HG03460 (cell line): ENCODE measurements around the gene DUSP19.

Experiments
- ATAC-seq: cut with Tn5 transposase; IDR thresholded peaks from one replicate; pipeline ENCODE4 v1.9.1; 2021; ENCODE audit not compliant: unreplicated experiment

The DUSP19 gene

DNA sequence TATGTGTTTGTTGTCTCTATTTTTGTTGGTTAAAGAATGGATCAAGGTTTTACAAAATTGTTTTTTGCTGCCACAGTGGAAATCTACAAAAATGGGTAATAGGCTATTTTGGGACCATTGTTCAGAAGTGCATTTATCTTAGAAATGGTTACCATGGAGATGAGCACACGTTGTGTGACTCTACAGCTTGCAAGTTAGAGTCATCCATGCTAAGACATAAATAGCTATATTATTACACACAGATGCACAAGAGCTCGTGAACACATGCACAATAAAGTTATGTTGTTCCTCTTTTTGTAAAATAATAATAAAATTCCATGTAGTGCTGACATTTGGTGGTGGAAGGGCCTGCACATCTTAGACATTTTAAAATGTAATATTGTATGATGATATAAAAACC is 15.5 kb upstream of the DUSP19 start:
- peak; percentile 71 for ATAC-seq

GRCh38 chr2:183068561-183068960 is 10.0 kb upstream of the DUSP19 start:
- no peak for ATAC-seq

DNA sequence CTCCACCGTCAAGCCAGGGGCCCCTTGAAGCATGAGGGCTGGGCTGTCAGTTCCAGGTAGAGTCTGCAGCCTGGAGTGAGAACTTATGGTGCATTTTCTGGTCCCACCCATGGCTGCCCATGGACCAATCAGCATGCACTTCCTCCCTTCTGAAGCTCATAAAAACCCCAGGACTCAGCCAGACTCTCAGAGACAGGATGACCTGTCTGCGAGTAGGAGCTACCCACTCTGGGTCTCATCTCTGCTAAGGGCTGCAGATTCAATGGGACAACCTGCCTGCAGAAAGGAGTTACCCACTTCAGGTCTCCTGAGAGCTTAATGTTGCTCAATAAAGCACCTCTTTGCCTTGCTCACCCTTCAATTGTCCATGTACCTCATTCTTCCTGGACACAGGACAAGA is 9.4 kb upstream of the DUSP19 start:
- ATAC-seq, result no peak

DNA sequence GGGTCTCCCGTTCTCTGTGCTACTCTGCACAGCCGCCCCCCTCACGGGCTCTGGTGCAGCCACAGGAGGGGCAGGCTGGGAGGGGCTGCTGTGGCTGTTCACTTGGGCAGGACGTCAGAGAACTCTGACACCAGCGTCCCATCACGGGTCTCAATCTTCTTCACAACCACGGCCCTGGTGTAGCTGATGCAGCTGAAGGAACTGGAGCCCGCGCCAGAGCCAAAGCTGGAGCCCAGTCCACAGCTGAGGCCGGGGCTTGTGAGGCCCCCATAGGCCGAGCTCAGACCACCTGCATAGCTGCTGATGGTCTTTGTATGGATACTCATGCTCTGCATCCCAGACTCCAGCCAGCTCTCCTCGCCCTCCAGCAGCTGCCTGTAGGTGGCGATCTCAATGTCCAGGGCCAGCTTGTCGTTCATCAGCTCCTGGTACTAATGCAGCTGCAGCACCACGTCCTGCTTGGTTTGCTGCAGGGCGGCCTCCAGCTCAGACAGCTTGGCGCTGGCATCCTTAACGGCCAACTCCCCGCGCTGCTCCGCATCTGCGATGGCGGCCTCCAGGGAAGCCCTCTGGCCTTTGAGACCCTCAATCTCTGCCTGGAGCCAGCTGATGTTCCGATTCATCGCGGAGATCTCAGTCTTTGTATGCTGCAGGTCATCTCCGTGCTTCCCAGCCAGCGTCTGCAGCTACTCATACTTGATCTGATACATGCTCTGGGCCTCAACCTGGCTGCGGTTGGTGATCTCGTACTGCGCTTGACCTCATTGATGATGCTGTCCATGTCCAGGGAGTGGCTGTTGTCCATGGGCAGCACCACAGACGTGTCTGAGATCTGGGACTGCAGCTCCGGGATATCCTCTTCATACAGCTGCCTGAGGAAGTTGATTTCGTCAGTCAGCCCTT is 7.4 kb upstream of the DUSP19 start:
- ATAC-seq, result no peak

DNA sequence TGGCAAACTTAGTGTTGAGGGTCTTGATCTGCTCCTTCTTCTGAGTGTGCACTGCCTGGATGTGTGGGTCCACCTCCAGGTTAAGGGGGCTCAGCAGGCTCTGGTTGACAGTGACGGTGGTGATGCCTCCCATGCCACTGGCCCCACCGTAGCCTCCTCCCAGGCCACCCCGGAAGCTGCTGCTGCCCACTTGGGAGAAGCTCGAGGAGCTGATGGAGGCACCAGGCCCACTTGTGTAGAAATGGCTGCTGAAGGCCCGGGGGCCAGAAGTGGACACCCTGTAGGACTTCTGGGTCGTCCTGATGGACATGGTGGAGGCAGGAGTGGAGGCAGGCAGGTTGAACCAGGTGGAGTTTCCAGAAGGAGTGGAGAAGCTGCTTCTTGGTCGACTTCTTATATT is 6.4 kb upstream of the DUSP19 start:
- no peak for ATAC-seq

DNA sequence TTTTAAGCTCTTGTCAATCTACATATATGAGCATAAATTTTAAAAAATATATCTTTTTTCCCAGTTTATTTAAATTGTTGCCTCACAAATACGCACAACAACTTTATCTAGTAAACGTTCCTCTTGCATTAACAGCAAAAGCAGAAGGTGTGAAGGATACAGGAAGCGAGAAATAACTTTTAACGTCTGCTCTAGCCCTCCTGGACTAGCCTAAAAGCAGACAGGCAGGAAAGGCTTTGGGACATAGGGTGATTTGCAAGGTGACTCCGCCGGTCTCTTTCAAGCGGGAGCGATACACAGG is 434 bp upstream of the DUSP19 start:
- ATAC-seq, result no peak

- ATAC-seq, result peak; percentile 23
These were observed 710 bp downstream of the DUSP19 start for GRCh38 chr2:183079139-183079775.

DNA sequence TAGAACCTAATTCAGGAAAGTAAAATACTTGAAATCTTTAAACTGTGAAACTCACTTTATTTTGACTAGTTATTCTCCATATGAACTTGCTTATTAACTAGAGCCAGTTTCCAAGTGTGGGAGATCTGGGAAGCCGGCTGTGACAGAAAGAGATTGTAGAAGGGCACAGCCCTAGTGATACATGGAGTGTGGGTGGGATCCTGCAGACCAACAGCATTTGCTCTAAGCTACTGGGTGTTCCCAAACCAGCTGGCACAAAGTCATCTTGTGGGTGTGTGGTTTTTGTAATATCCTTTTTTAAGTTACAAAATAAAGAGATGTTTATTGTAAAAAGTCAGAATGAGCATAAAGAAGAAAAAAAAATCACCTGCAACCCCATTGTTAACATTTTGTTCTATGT is 3.4 kb downstream of the DUSP19 start:
- ATAC-seq, result no peak

DNA sequence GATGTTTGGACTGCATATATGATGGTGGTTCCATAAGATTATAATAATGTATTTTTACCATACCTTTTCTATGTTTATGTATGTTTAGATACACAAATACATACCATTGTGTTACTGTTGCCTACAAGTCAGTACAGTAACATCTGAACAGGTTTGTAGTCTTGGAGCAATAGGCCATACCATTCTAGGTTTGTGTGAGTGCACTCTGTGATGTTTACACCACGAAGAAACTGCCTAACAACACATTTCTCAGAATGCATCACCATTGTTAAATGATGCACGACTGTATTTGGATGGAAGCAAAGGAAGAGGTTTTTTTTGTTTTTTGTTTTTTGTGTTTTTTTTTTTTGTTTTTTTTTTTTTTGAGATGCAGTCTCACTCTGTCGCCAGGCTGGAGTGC is 9.5 kb downstream of the DUSP19 start:
- ATAC-seq, result no peak

GRCh38 chr2:183089192-183089851 is 10.8 kb downstream of the DUSP19 start:
- peak; percentile 33 for ATAC-seq

- no peak for ATAC-seq
These were observed 12.9 kb downstream of the DUSP19 start for GRCh38 chr2:183091318-183091953.

DNA sequence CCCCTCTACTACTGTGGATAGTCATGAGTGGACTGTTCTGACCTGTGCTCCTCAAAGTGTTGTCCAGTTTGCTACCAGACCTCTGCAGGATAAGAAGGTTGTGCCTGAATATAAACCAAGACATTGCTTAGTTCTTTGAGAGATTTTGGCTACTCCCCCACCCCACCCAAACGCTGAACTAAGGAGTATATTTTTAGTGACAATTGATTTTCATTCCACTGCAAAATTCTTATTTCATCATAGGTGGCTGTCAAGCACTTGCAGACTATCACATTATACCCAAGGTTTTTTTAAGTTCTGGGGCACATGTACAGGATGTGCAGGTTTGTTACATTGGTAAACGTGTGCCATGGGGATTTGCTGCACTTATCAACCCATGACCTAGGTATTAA is 13.4 kb downstream of the DUSP19 start:
- ATAC-seq, result no peak

- ATAC-seq, result peak; percentile 75
These were observed 15.5 kb downstream of the DUSP19 start for GRCh38 chr2:183093857-183094657.

DNA sequence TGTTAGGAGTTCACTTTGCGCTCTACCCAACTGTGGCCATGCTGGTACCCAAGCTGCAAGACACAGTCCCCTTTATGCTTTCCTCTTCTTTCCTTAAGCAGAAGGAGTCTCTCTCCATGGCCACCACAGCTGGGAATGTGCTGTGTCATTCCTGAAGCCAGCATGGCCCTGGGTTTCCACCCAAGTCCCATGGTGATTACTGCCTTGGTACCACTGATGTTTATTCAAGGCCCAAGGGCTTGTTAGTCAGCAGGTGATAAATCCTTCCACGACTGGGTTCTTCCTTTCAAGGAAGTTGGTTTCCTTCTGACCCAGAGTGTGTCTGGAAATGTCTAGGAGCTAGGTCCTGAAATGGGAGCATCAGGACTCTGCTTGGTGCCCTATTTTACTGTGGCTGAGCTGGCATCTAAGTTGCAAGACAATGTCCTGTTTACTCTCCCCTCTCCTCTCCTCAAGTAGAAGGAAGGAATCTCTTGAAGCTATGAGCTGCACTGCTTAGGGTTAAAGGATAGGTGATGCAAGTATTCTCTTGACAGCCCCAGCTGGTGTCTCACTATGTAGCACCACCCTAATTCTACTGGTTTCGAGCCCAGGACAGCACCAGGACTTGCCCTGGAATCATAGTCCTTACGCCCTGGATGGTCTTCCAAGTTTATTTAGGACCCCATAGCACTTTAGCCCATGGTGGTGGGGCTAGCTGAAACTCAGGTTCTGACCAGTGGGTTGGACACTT is 27.0 kb downstream of the DUSP19 start:
- no peak for ATAC-seq

GRCh38 chr2:183112577-183112976 is 34.0 kb downstream of the DUSP19 start:
- ATAC-seq, result no peak

GRCh38 chr2:183113630-183114029 is 35.1 kb downstream of the DUSP19 start:
- ATAC-seq, result no peak

GRCh38 chr2:183117226-183117625 is 38.7 kb downstream of the DUSP19 start:
- ATAC-seq, result no peak

DNA sequence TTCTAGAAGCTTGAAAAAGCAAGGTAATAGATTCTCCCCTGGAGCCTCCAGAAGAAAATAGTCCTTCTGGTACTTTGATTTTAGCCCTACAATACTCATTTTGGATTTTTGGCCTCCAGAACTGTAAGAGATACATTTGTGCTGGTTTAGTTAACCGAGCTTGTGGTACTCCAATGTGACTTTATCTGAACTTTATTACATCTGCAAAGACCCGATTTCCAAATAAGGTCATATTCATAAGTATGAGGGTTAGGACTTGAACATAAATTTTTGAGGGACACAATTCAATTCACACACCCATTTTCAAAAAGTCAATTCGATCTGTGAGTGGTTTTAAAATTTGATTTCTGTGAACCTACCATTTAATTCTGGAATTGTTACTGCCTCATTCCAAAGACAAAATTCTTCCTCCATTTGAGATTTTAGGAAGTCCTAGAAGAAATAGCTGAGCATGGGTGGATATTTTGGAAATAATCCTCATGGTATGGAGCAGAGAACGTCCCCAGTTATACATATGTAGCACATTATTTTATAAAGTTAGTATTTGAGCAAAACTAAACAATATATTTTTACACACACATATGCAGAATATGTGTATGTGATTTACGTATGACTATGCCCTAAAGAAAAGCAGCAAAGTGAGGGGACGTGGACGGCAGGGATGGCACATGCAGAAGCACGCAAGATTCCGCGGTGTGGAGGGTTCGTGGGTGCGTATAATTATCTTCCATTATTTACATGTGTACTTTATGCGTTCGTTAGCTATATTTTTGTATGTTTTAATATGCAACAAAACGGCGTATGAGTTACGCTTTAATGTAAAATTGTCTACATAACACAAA is 44.8 kb downstream of the DUSP19 start:
- ATAC-seq, result no peak

- ATAC-seq, result peak; percentile 27
These were observed 45.3 kb downstream of the DUSP19 start for GRCh38 chr2:183123959-183124221.
